Psoas muscle (tissue), 8 donors: ENCODE data around the gene SPRED3. TPM values are rescaled to one million over a fixed set of nuclear protein-coding genes. Genes with fewer than 3 reads are reported as not detected.
A peak's percentile ranks its signal among the peaks of the same experiment; 100 is the strongest.
"Not testable (repeated sequence)": the region's sequence is repeated elsewhere in the genome, so short reads cannot be mapped to it uniquely, and the experiment has no call there.

Experiments used
- ATAC-seq, 4 donors: fragments of 200-7000 bp; cut with Tn5 transposase; one replicate each; pipeline ENCODE4 v1.9.1; 2020; ENCODE audit warnings: moderate library complexity in 3 of 4, mild to moderate bottlenecking in 2 of 4
- DNase-seq, 2 donors: peaks; one replicate each; pipeline ENCODE4 v3.0.0-alpha.2; 2020
- H3K27ac ChIP-seq: fragments of 200-600 bp; one replicate; pipeline ENCODE4 v1.8.0; 2022
- H3K27me3 ChIP-seq, 3 donors: fragments of 200-600 bp in 1 of 3; one replicate each; pipeline versions ENCODE4 v1.6.1 to v1.8.0; 2013 to 2022; ENCODE audit warnings: low read length in 2 of 3, mild to moderate bottlenecking in 2 of 3, moderate library complexity in 1 of 3; ENCODE audit not compliant: insufficient read depth in 3 of 3
- H3K36me3 ChIP-seq, 2 donors: fragments of 200-600 bp in 1 of 2; one replicate each; pipeline versions ENCODE4 v1.6.1 to v1.8.0; 2013 to 2022; ENCODE audit warnings: low read depth in 1 of 2, mild to moderate bottlenecking in 1 of 2, moderate library complexity in 1 of 2; ENCODE audit not compliant: insufficient read depth in 1 of 2
- H3K4me1 ChIP-seq: fragments of 200-600 bp; one replicate; pipeline ENCODE4 v1.8.0; 2022
- H3K4me3 ChIP-seq: fragments of 200-600 bp; one replicate; pipeline ENCODE4 v1.8.0; 2022; ENCODE audit warnings: mild to moderate bottlenecking
- H3K9me3 ChIP-seq: fragments of 200-600 bp; one replicate; pipeline ENCODE4 v1.8.0; 2022
- CTCF ChIP-seq: fragments of 200-600 bp; IDR thresholded peaks from one replicate; pipeline ENCODE4 v1.8.0; 2022; ENCODE audit warnings: antibody characterized with exemption
- WGBS, 3 donors: extraction: QIAGEN DNeasy Blood & Tissue Kit; methylation state at CpG; one replicate each; pipeline versions ENCODE4 v1.1.6 to v1.1.7; 2013; 5-methylcytosine and 5-hydroxymethylcytosine counted together
- intact Hi-C, 2 donors: fragments of 100-400 bp; cut with DNase I; formaldehyde crosslinking; loops; one replicate each; pipeline versions ENCODE4 v1.11.0 to v1.14.2; 2022
- polyA plus RNA-seq, 3 donors: library from polyadenylated mRNA; stranded (reverse); fragments of 200-250 nt; gene quantifications; one replicate each; pipeline ENCODE4 v1.2.3, GENCODE V29; 2013
- total RNA-seq, 4 donors: library from RNA; stranded (reverse); fragmentation: NEBNext Ultra II Directional in 2 of 4; extraction: Animal tissue kit (Norgen Biotek cat#: 25700) in 2 of 4; gene quantifications; one replicate each; pipeline versions ENCODE4 v1.2.1 to v1.2.4, GENCODE V29; 2021 to 2023
- donor health status: healthy with polysubstance abuse.
- donor health status: DM: no; HTN: no; CAD: no; lungs with moderate emphysema.
- donor health status: Bipolar disorder and iron deficiency.
- donor health status: healthy.
- donor health status: DM: yes; HTN: yes; CAD: no.
- donor health status: DM: no; HTN: no; CAD: no.
- donor health status: DM: no; HTN: no; CAD: no.
- donor health status: DM: yes; HTN: yes; CAD: no.

SPRED3 gene
- total and polyA plus RNA-seq, 7 donors = 0.01 to 2.1 (median 1.0) TPM

GRCh38 chr19:38405276-38405675 lies 16.8 kb downstream of the SPRED3 start:
- Histone ChIP-seq H3K36me3 (no peaks in the 10 kb centered on the region), H3K9me3 (no peaks in the 10 kb centered on the region), H3K4me3 (no peak overlapping the region), H3K27me3 (no peaks in the 10 kb centered on the region), H3K4me1 (no peaks in the 10 kb centered on the region), H3K27ac (no peak overlapping the region)
- DNase-seq (no peak), ATAC-seq (no peak)
- no peak for TF ChIP-seq CTCF
- 93 to 97% (median 96%) methylated on average over 8 of the region's 8 CpGs for WGBS, 3 donors
- intact Hi-C loops = no loop called here

- Histone ChIP-seq H3K4me3 (no peak overlapping the region), H3K4me1 (no peaks in the 10 kb centered on the region), H3K27ac (no peak overlapping the region), H3K36me3 (no peaks in the 10 kb centered on the region), H3K27me3 (no peaks in the 10 kb centered on the region), H3K9me3 (no peaks in the 10 kb centered on the region)
- ATAC-seq (peak; percentile 43 to 47 (median 46)), DNase-seq (no peak)
- 50 to 60% (median 52%) methylated on average over 7 of the region's 7 CpGs for WGBS, 3 donors
- no peak for TF ChIP-seq CTCF
- intact Hi-C loops = no loop called here
Measured at GRCh38 chr19:38409631-38410133, 21.2 kb downstream of the SPRED3 start.

GRCh38 chr19:38410407-38410806 lies 21.9 kb downstream of the SPRED3 start:
- WGBS, 3 donors = 77 to 85% (median 84%) methylated on average over 6 of the region's 6 CpGs
- intact Hi-C loops = not testable (repeated sequence)

GRCh38 chr19:38411041-38411712 lies 22.7 kb downstream of the SPRED3 start:
- Histone ChIP-seq H3K4me3 (no peak overlapping the region), H3K27me3 (no peaks in the 10 kb centered on the region), H3K36me3 (no peaks in the 10 kb centered on the region), H3K9me3 (no peaks in the 10 kb centered on the region), H3K27ac (no peak overlapping the region), H3K4me1 (no peaks in the 10 kb centered on the region)
- DNase-seq = no peak
- intact Hi-C loops = no loop called here
- ATAC-seq = no peak
- no peak for TF ChIP-seq CTCF
- 84 to 92% (median 87%) methylated on average over 13 of the region's 13 CpGs for WGBS, 3 donors

More at GRCh38 chr19:38410407-38410806, 21.9 kb downstream of the SPRED3 start:
- ATAC-seq, H3K27me3 ChIP-seq, H3K9me3 ChIP-seq, H3K4me3 ChIP-seq, DNase-seq, H3K36me3 ChIP-seq, H3K27ac ChIP-seq, H3K4me1 ChIP-seq: not testable (repeated sequence)

- intact Hi-C loops, ATAC-seq, H3K4me1 ChIP-seq: not testable (repeated sequence)
Measured at GRCh38 chr19:38411898-38412297, 23.4 kb downstream of the SPRED3 start.

More at GRCh38 chr19:38411898-38412297, 23.4 kb downstream of the SPRED3 start:
- not testable (repeated sequence) for H3K9me3 ChIP-seq, DNase-seq, H3K4me3 ChIP-seq, H3K27ac ChIP-seq, H3K27me3 ChIP-seq, H3K36me3 ChIP-seq
- 90 to 92% (median 91%) methylated on average over 5 of the region's 5 CpGs for WGBS, 3 donors
